Measurements from ENCODE around the gene WLS. TPM values are rescaled to one million over a fixed set of nuclear protein-coding genes. Genes with fewer than 3 reads are reported as not detected.

Gene WLS
- total RNA-seq, 1 experiment from 2014 or later: 57.5 TPM

GRCh38 chr1:68093737-68094136 lies 138.6 kb downstream of the WLS start:
- no peak for DNase-seq (ENCODE audit: low read depth)

DNA sequence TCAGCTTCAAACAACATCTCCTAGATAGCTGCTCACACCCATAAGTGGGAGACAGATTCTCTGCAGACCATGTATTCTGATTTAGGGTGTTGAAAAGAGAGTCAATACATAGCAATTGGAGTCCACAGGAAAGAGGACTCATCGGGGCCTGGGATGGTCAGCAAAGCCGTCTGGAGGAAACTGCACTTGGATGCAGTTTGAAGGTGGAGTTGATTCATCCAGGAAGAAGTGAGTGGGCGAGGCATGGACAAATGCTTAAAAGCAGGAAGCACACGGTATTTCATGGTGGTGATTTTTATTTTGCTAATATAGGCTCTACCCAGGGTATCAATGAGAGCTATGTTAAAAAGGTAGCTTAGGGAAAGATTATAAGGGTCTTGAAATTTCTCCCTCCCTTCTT lies 145.1 kb downstream of the WLS start:
- no peak for DNase-seq (ENCODE audit: low read depth)

DNA sequence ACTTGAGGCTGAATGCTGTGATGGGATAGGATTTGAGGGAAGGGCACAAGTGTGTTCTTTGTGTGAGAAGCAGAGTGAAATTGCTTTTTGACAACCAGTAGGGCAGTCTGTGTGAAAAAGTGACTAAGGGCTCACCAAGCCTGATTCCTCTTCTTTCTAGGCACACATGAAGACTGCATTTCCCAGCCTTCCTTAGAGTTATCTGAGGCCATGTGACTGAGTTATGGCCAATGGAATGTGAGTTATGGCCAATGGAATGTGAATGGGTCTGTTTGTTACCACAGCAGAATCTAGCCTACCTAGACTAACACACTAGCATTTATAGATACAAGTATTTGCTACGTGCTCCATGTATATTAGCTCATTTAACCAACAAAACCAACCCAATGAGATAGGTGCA lies 146.6 kb downstream of the WLS start:
- no peak for DNase-seq (ENCODE audit: low read depth)

GRCh38 chr1:68083686-68084085 lies 148.6 kb downstream of the WLS start:
- DNase-seq (ENCODE audit: low read depth): no peak

DNA sequence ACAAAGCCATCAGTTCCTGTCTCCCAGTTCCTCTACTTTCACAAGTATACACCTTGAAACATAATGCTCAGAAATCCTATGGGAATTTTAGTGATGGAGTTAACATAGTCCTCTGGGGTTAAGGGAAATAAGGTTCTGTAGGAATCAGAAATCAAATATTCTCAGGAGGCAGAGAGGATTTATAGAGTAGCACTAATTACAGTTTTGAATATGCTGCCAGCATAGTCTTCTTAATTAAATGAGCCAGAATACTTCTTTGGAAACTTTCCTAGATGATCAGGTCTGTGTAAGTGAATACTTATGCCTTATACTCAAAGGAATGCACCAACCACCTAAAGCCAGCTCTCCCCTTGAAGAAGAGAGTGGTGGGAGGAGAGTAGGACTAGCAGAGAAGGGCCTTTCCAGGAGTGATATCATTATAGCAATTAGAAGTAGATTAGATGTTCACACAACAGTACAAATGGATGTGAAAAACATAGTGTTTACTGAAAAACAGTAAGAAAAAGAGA lies 150.5 kb downstream of the WLS start:
- no peak for DNase-seq (ENCODE audit: low read depth)

- no peak for DNase-seq (ENCODE audit: low read depth)
Measured at GRCh38 chr1:68078647-68079046, 153.7 kb downstream of the WLS start.

Other genes starting within 250 kb of the WLS start
- gene DIRAS3, start 181.9 kb downstream of the WLS start, total RNA-seq (2014; rRNA removed): 16.2 and 25.7 TPM in 2 replicates
- gene RPE65, start 217.4 kb upstream of the WLS start, total RNA-seq (2014; rRNA removed): not detected in 2 replicates